ENCODE results near the gene ITPKB. TPM values are rescaled to one million over a fixed set of nuclear protein-coding genes. Genes with fewer than 3 reads are reported as not detected.

The ITPKB gene
- total RNA-seq, 2 experiments from 2014 or later, result 47.0 to 47.4 TPM

DNA sequence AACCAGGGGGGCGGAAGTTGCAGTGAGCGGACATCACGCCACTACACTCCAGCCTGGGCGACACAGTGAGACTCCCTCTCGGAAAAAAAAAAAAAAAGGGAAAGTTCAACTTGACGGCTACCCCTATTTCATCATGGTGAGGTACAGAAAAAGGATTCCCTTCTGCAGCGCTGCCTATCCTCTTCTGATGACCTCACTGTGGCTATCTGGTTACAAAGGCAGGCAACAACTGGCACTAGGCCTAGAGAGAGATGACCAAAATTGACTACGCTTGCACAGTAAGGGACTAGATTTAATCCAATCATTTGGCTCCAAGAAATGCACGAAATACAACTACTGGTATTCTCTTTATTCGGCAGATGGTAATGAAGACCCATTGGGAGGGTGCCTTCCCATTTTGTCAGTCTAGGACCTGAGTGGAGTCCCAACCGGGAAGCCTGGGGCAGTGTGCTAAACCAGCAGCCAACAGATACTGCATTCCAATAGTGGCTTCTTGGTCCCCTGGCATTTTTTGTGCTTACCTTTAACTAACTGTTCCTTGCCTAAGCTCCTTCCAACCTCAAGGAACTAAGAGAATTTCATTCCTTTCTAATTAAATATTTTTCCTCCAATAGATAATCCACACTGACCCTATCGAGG, 36.6 kb downstream of the ITPKB start:
- peaks cover 56% of the 10 kb centered on the region for H3K36me3 Mint-ChIP-seq (ENCODE audit: low read depth)
- H3K27ac Mint-ChIP-seq, result peak overlapping the region; percentile 77
- ATAC-seq (no peak), DNase-seq (no peak)
- CTCF ChIA-PET, result interaction anchor here (0.7 to 1.7 kb wide), 10 partner anchors 8 to 126 kb away, joined by 3 to 6 read pairs (median 4); no protein-coding TSS in a partner anchor
- peak overlapping the region; percentile 71 for H3K4me3 Mint-ChIP-seq
- POLR2A ChIA-PET, result interaction anchor here (0.6 to 2.5 kb wide), 8 partner anchors 9 to 180 kb away, joined by 3 to 17 read pairs (median 6); no protein-coding TSS in a partner anchor
- H3K9me3 Mint-ChIP-seq (ENCODE audit: insufficient read depth), result no peaks in the 10 kb centered on the region
- H3K4me1 Mint-ChIP-seq (ENCODE audit: low read depth), result peaks cover 66% of the 10 kb centered on the region
- no peaks in the 10 kb centered on the region for H3K27me3 Mint-ChIP-seq (ENCODE audit: low read depth)

DNA sequence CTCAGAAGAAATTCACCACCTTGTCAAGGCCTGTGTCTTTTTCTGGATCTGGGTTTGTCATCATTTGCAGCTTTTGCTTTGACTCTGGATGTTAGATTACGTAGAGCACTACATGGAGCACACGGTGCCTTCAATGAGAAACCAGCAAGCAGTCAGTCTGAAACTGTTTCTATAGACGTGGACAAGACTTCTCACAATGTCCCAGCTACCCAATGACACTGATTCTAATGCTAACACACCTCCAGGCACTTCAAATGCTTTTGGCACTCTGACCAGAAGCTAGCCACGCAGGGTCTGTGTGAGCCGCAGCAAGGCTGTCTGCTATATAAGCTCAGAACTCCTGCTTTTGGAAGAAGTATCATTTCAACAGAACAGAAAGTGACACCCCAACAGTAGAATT, 38.2 kb downstream of the ITPKB start:
- ChIA-PET POLR2A (interaction anchor here (1.0 to 1.3 kb wide), 2 partner anchors 9 to 30 kb away, joined by 3 read pairs; no protein-coding TSS in a partner anchor), CTCF (interaction anchor here (0.8 to 5.7 kb wide), 5 partner anchors 8 to 57 kb away, joined by 3 to 34 read pairs (median 5); partner anchors contain the start of gene ITPKB)
- H3K4me3 Mint-ChIP-seq, result no peak overlapping the region
- H3K27me3 Mint-ChIP-seq (ENCODE audit: low read depth), result no peaks in the 10 kb centered on the region
- DNase-seq (no peak), ATAC-seq (no peak)
- H3K36me3 Mint-ChIP-seq (ENCODE audit: low read depth), result peaks cover 51% of the 10 kb centered on the region
- no peak overlapping the region for H3K27ac Mint-ChIP-seq
- no peaks in the 10 kb centered on the region for H3K9me3 Mint-ChIP-seq (ENCODE audit: insufficient read depth)
- peaks cover 73% of the 10 kb centered on the region for H3K4me1 Mint-ChIP-seq (ENCODE audit: low read depth)

DNA sequence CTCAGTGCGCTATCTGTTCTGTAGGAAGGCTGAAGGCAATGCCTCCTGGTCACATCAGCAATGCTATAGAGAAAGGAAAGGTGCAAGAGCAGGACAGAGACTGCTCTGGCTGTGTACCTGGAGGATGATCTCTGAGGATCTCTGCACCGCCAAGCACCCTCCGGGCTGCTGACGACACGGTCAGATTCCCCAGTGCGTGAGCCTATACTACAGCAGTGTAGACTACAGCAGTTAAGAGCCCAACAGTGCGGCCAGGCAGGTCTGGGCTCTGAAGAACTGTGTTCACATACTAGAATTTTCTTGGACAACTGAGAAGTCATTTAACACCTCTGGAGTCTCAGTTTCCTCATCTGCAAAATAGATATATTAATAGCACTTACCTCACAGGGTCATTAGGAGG, 39.9 kb downstream of the ITPKB start:
- Mint-ChIP-seq H3K9me3 (ENCODE audit: insufficient read depth) (no peaks in the 10 kb centered on the region), H3K4me1 (ENCODE audit: low read depth) (peaks cover 68% of the 10 kb centered on the region), H3K27ac (no peak overlapping the region), H3K4me3 (no peak overlapping the region), H3K27me3 (ENCODE audit: low read depth) (no peaks in the 10 kb centered on the region), H3K36me3 (ENCODE audit: low read depth) (peaks cover 46% of the 10 kb centered on the region)
- no peak for ATAC-seq
- CTCF ChIA-PET, result interaction anchor here (1.3 to 5.7 kb wide), 5 partner anchors 9 to 66 kb away, joined by 3 to 34 read pairs (median 5); no protein-coding TSS in a partner anchor
- POLR2A ChIA-PET, result interaction anchor here (0.8 to 1.1 kb wide), 3 partner anchors 25 to 292 kb away, joined by 3 read pairs; no protein-coding TSS in a partner anchor
- DNase-seq, result no peak

DNA sequence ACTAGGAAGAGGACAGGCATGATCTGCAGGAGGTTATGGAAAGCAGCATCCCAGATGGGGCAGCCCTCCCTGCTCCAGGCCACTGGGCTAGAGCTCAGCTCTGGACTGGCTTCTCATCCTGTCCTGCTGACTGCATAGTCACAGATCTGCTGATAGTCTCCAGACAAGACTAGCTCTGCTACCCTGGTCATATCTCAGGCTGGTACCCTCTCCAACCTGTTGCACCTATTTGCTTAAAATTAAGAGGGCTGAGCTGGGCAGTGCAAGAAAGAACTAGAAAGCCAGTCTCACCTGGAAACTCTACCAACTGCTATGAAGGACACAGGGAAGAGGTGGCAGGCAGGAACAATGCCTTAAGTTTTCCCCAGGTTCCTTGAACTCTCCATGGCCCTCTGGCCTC, 40.4 kb downstream of the ITPKB start:
- no peak for ATAC-seq
- H3K36me3 Mint-ChIP-seq (ENCODE audit: low read depth), result peaks cover 47% of the 10 kb centered on the region
- peaks cover 67% of the 10 kb centered on the region for H3K4me1 Mint-ChIP-seq (ENCODE audit: low read depth)
- POLR2A ChIA-PET, result interaction anchor here (0.8 to 1.1 kb wide), 2 partner anchors 24 to 292 kb away, joined by 3 read pairs; no protein-coding TSS in a partner anchor
- H3K27ac Mint-ChIP-seq, result peak overlapping the region; percentile 52
- CTCF ChIA-PET, result interaction anchor here (1.5 to 5.7 kb wide), 3 partner anchors 10 to 12 kb away, joined by 3 to 34 read pairs (median 22); no protein-coding TSS in a partner anchor
- no peaks in the 10 kb centered on the region for H3K9me3 Mint-ChIP-seq (ENCODE audit: insufficient read depth)
- no peak for DNase-seq
- H3K27me3 Mint-ChIP-seq (ENCODE audit: low read depth), result no peaks in the 10 kb centered on the region
- H3K4me3 Mint-ChIP-seq, result no peak overlapping the region

DNA sequence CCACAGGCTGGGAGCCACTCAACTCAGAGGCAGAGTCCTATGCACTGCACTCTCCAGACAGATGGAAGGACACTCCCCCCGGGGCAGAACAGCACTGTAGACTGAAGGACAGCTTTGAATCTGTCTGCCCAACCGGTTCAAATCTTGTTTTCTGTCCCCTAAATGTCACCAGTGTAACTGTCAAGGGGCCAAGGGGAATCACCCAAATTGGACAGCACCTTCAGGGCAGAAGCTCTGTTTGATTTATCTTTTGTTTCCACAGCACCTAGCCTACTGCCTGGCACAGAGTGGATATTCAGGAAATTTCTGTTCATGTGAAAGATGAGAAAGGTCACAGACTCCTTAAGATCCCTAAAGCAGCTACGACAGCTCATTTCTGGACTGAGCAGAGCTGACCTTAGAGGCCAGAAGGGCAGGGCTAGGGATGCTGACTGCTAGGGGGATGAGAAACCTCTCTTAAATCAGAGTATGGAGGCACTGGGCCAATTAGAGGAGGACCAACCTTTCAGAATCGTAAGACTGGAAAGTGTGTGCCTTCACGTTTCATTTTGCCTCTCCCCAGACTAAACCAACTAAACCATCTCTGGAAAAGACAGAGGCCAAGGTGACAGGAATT, 41.0 kb downstream of the ITPKB start:
- H3K36me3 Mint-ChIP-seq (ENCODE audit: low read depth), result peaks cover 51% of the 10 kb centered on the region
- ChIA-PET POLR2A (interaction anchor here (0.8 kb wide), 2 partner anchors 10 to 24 kb away, joined by 3 read pairs; no protein-coding TSS in a partner anchor), CTCF (interaction anchor here (1.5 to 5.7 kb wide), 3 partner anchors 10 to 13 kb away, joined by 3 to 34 read pairs (median 22); no protein-coding TSS in a partner anchor)
- H3K4me1 Mint-ChIP-seq (ENCODE audit: low read depth), result peaks cover 69% of the 10 kb centered on the region
- peak overlapping the region; percentile 68 for H3K27ac Mint-ChIP-seq
- no peak overlapping the region for H3K4me3 Mint-ChIP-seq
- no peaks in the 10 kb centered on the region for H3K27me3 Mint-ChIP-seq (ENCODE audit: low read depth)
- no peak for DNase-seq
- H3K9me3 Mint-ChIP-seq (ENCODE audit: insufficient read depth), result no peaks in the 10 kb centered on the region
- ATAC-seq, result peak; percentile 10

DNA sequence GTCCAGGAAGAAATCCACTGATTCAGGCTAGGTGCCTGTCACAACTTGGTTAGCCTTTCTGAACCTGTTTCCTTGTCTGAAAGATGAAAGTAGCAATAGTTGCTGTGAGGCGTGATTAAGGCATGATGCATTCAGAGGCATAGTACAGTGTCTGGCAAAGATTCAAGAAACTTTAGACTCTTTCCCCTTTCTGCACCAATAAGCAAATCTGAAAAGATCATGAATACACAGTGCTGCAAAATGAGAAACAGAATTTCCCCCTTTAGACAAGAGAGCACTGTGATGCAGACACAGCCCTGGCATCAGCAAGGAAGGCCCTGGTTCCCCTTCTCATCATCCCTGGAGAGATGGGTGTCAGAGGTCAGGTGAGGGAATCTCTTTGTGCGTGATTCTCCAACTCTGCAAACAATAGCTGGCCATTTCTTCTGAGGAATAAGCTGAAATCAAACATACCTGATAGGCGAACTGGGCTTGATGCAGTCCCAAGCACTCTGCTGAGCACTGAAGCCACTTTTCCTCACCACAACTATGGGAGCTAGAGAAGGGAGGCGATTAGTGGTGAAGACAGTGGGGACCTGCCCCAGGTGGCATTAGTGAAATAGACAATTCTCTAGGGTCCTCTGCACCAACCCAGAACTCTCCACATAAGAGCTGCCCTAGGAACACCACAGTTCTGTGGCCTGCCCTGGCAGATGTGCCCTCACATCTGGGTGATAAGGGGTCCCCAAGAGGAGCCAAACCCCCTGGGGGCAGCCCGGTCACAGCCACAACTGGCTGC, 41.7 kb downstream of the ITPKB start:
- no peak overlapping the region for H3K4me3 Mint-ChIP-seq
- H3K36me3 Mint-ChIP-seq (ENCODE audit: low read depth), result peaks cover 56% of the 10 kb centered on the region
- ChIA-PET CTCF (interaction anchor here (1.3 to 5.7 kb wide), 3 partner anchors 9 to 71 kb away, joined by 3 to 34 read pairs (median 22); no protein-coding TSS in a partner anchor), POLR2A (interaction anchor here (0.8 kb wide), 1 partner anchor 11 kb away, joined by 3 read pairs; no protein-coding TSS in a partner anchor)
- no peaks in the 10 kb centered on the region for H3K27me3 Mint-ChIP-seq (ENCODE audit: low read depth)
- no peak for DNase-seq
- H3K4me1 Mint-ChIP-seq (ENCODE audit: low read depth), result peaks cover 69% of the 10 kb centered on the region
- peak; percentile 10 for ATAC-seq
- no peaks in the 10 kb centered on the region for H3K9me3 Mint-ChIP-seq (ENCODE audit: insufficient read depth)
- peak overlapping the region; percentile 68 for H3K27ac Mint-ChIP-seq

DNA sequence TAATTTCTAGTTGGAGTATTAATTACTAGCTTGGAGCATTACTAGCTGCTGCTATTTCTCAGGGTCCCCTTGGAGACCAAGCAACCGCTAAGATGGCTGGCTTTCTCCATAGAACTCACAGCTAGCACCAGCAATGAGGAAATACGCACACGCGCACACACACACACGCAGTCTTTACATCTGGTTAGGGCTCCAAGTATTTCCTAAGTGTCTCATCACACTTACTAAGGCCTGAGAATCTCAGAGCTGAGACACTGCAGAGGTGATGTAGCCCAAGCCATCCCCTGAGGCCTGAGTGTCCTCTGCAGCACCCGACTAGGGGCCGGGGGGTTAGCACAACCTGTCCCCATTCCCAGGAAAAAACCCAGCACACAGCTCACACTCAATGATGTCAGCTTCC, 42.5 kb downstream of the ITPKB start:
- Mint-ChIP-seq H3K27ac (no peak overlapping the region), H3K36me3 (ENCODE audit: low read depth) (peaks cover 58% of the 10 kb centered on the region), H3K4me1 (ENCODE audit: low read depth) (peaks cover 70% of the 10 kb centered on the region), H3K27me3 (ENCODE audit: low read depth) (no peaks in the 10 kb centered on the region), H3K4me3 (no peak overlapping the region), H3K9me3 (ENCODE audit: insufficient read depth) (no peaks in the 10 kb centered on the region)
- ChIA-PET POLR2A (interaction anchor here (0.7 kb wide), 1 partner anchor 53 kb away, joined by 3 read pairs; no protein-coding TSS in a partner anchor), CTCF (interaction anchor here (0.9 to 5.7 kb wide), 7 partner anchors 8 to 70 kb away, joined by 3 to 34 read pairs (median 3); no protein-coding TSS in a partner anchor)
- DNase-seq, result no peak
- ATAC-seq, result no peak

DNA sequence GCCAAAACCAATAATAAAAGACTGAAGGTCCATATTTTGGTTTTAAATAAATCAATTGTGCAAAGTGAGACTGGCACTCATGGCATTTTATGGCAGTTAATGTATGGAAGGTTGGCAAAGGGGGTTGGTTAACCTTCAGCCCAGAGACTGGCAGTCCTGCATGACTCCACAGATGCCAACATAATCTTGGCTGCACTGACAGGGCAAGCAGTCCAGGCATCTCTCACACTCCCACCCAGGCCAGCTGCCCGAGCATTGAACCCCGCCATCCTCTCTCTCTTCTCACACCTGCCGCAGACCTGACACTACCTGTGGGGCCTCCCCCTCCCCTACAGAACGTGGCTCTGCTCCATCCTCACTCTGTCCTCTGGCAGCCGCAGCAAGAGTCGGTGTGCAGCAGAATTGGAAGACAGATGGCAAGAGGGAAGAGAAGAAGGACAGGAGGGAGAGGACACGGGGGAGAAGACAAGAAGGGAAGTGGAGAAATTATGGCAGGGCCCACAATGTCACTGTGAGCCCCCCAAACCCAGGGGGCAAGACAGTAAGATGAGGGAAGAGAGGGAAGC, 43.7 kb downstream of the ITPKB start:
- ATAC-seq (no peak), DNase-seq (no peak)
- Mint-ChIP-seq H3K27ac (peak overlapping the region; percentile 53), H3K4me1 (ENCODE audit: low read depth) (peaks cover 72% of the 10 kb centered on the region), H3K27me3 (ENCODE audit: low read depth) (no peaks in the 10 kb centered on the region), H3K36me3 (ENCODE audit: low read depth) (peaks cover 62% of the 10 kb centered on the region), H3K9me3 (ENCODE audit: insufficient read depth) (no peaks in the 10 kb centered on the region), H3K4me3 (no peak overlapping the region)
- ChIA-PET POLR2A (no interaction called here), CTCF (interaction anchor here (1.0 to 5.7 kb wide), 4 partner anchors 7 to 69 kb away, joined by 3 to 34 read pairs (median 13); no protein-coding TSS in a partner anchor)

DNA sequence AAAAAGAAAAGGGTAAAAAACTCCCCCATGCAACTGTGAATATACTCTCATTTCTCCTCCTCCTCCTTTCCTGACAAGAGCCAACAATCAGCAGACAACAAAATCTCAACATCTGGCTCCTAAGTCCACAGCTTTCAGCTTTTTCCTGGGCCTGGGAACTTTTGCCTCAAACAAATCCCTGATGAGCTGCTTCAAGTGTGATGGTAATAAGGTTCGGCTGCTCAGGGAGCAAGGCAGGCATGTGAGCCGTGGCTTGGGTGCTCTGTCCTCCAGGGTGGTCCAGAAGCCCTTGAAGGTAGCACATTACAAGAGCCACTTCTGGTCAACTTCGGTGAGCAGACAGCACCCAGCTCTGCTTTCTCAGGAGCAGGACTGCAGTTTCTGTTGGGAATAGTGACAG, 46.3 kb downstream of the ITPKB start:
- DNase-seq (no peak), ATAC-seq (no peak)
- Mint-ChIP-seq H3K4me3 (no peak overlapping the region), H3K4me1 (ENCODE audit: low read depth) (peaks cover 83% of the 10 kb centered on the region), H3K36me3 (ENCODE audit: low read depth) (peaks cover 62% of the 10 kb centered on the region), H3K27me3 (ENCODE audit: low read depth) (no peaks in the 10 kb centered on the region), H3K27ac (peak overlapping the region; percentile 66), H3K9me3 (ENCODE audit: insufficient read depth) (no peaks in the 10 kb centered on the region)
- CTCF ChIA-PET, result interaction anchor here (0.6 to 3.7 kb wide), 11 partner anchors 8 to 135 kb away, joined by 3 to 16 read pairs (median 5); partner anchors contain the start of gene ITPKB
- POLR2A ChIA-PET, result interaction anchor here (0.8 to 1.9 kb wide), 5 partner anchors 10 to 47 kb away, joined by 3 to 9 read pairs (median 5); partner anchors contain the start of gene ITPKB

DNA sequence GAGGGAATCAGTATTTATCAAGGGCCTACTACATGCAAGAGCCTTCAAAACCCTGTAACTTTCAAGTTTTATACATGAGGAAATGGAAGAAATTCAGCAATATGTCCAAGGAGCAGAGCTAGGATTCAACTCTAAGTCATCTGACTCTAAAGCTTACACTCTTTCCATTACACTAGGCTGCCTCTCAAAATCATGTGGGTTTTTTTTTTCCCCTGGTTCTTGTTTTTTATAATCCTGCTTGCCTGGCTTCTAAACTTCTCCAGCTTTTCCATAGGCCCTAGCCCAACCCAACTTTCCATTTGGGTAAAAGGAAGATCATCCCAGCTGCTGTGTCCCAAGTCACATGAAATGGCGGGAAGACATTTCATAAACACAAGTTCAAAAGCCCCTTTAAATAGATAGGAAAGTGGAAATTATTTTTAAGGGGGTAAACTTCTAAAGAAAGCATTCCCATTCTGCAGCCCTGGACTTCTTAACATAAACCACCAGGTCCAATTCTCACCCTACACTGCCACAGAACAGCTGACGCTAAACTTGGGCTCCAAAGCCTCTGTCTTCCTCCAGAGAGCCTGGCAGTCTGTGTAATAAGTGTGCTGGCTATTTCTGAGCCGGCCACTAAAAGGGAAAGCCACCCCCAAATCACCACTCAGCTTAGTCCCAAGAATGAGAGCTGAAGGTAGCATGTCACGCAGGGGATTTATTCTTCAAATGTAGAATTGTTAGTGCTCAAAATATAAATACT, 46.9 kb downstream of the ITPKB start:
- Mint-ChIP-seq H3K9me3 (ENCODE audit: insufficient read depth) (no peaks in the 10 kb centered on the region), H3K36me3 (ENCODE audit: low read depth) (peaks cover 61% of the 10 kb centered on the region), H3K27me3 (ENCODE audit: low read depth) (no peaks in the 10 kb centered on the region), H3K4me1 (ENCODE audit: low read depth) (peaks cover 83% of the 10 kb centered on the region), H3K4me3 (no peak overlapping the region), H3K27ac (peak overlapping the region; percentile 71)
- no peak for ATAC-seq
- DNase-seq, result no peak
- POLR2A ChIA-PET, result interaction anchor here (0.8 to 1.9 kb wide), 5 partner anchors 9 to 47 kb away, joined by 3 to 9 read pairs (median 3); partner anchors contain the start of gene ITPKB
- CTCF ChIA-PET, result interaction anchor here (0.6 to 3.7 kb wide), 15 partner anchors 9 to 136 kb away, joined by 3 to 16 read pairs (median 4); partner anchors contain the start of gene ITPKB
